Measurements from ENCODE around the gene CTSL.

CTSL gene

DNA sequence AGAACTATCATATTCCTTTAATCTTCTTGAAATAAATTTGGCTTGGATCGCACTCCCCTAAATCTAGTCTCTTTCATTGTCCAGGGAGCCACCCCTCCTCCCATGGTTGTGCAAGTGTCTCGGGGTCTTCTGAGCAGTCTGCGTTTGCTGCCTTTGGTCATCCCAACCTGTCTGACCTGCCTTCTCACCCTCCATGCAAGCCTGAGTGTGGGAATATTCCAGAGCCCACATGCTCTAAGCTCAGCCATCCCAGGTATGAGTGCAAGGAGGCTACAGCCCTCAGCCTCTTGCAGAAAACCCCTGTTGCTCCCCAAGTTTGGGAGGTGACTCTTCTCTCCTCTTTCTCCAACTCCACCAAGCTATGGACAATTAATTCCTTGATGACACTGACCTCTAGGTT, 7.7 kb upstream of the CTSL start:
- Histone ChIP-seq H2AFZ (ENCODE audit: low read depth, low read length) (no peak overlapping the region), H3K4me1 (ENCODE audit: insufficient read depth, low read length) (no peaks in the 10 kb centered on the region), H3K79me2 (ENCODE audit: insufficient read depth, low read length) (no peaks in the 10 kb centered on the region), H3K9ac (ENCODE audit: low read depth, low read length) (no peak overlapping the region), H3K9me3 (ENCODE audit: insufficient read depth, low read length, severe bottlenecking) (no peaks in the 10 kb centered on the region), H3K27ac (ENCODE audit: low read length) (no peak overlapping the region), H3K4me2 (ENCODE audit: insufficient read depth, low read length) (no peak overlapping the region), H3K36me3 (ENCODE audit: insufficient read depth, low read length) (no peaks in the 10 kb centered on the region), H3K4me3 (ENCODE audit: low read depth in 1 of 2, low read length in 2 of 2) (no peak overlapping the region), H3K27me3 (ENCODE audit: insufficient read depth, low read length, poor library complexity) (no peaks in the 10 kb centered on the region), H4K20me1 (ENCODE audit: insufficient read depth, low read length) (no peaks in the 10 kb centered on the region)
- TF ChIP-seq, protein P1, sequence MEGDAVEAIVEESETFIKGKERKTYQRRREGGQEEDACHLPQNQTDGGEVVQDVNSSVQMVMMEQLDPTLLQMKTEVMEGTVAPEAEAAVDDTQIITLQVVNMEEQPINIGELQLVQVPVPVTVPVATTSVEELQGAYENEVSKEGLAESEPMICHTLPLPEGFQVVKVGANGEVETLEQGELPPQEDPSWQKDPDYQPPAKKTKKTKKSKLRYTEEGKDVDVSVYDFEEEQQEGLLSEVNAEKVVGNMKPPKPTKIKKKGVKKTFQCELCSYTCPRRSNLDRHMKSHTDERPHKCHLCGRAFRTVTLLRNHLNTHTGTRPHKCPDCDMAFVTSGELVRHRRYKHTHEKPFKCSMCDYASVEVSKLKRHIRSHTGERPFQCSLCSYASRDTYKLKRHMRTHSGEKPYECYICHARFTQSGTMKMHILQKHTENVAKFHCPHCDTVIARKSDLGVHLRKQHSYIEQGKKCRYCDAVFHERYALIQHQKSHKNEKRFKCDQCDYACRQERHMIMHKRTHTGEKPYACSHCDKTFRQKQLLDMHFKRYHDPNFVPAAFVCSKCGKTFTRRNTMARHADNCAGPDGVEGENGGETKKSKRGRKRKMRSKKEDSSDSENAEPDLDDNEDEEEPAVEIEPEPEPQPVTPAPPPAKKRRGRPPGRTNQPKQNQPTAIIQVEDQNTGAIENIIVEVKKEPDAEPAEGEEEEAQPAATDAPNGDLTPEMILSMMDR (IDR thresholded peaks at IDR 0.05; ENCODE audit: borderline replicate concordance, extremely low read depth, low read length, poor library complexity, severe bottlenecking): no peak
- no peak for TF ChIP-seq EZH2 (IDR thresholded peaks at IDR 0.05; ENCODE audit: borderline replicate concordance, low read depth, low read length, severe bottlenecking)
- DNase-seq (no peak), ATAC-seq (ENCODE audit: insufficient read depth, low read depth) (no peak)

DNA sequence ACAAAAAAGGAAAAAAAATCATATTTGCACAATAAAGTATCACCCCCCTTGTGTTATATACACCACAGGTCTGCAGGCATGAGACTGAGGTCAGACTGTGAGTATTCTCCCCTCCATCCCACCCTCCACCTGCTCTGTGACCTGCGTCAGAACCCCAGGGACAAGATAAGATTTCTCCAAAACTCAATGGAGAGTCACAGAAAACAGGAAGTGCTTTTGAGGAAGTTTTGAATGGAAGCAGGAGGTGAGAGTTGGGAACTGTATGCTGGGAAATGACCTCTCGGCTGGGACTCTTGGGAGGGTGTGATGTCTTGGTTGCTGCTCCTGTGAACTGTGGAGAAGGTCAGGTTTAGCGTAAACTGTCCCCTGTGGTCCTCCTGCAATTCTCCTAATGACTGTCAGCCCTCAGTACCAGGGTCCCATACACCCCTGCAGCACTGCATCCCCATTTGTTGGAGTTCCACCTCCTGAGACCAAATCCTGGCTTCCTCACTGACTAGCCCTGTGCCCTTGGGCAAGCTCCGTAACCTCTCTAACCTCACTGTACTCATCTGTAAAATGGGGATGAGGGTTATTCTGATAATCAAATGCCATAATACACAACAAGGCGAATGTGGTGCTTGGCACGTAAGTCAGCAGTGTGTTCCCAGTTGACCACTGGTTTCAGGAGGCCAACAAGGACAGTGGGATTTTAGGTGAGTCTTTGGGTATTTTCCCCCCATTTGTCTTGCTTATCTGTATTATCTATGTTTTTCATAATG, 6.9 kb upstream of the CTSL start:
- TF ChIP-seq EZH2 (IDR thresholded peaks at IDR 0.05; ENCODE audit: borderline replicate concordance, low read depth, low read length, severe bottlenecking): no peak
- TF ChIP-seq, protein P1 (IDR thresholded peaks at IDR 0.05; ENCODE audit: borderline replicate concordance, extremely low read depth, low read length, poor library complexity, severe bottlenecking): no peak
- Histone ChIP-seq H3K4me2 (ENCODE audit: insufficient read depth, low read length) (no peak overlapping the region), H3K9me3 (ENCODE audit: insufficient read depth, low read length, severe bottlenecking) (no peaks in the 10 kb centered on the region), H4K20me1 (ENCODE audit: insufficient read depth, low read length) (no peaks in the 10 kb centered on the region), H3K27ac (ENCODE audit: low read length) (no peak overlapping the region), H3K4me1 (ENCODE audit: insufficient read depth, low read length) (no peaks in the 10 kb centered on the region), H3K36me3 (ENCODE audit: insufficient read depth, low read length) (no peaks in the 10 kb centered on the region), H3K79me2 (ENCODE audit: insufficient read depth, low read length) (no peaks in the 10 kb centered on the region), H3K4me3 (ENCODE audit: low read depth in 1 of 2, low read length in 2 of 2) (no peak overlapping the region), H3K27me3 (ENCODE audit: insufficient read depth, low read length, poor library complexity) (no peaks in the 10 kb centered on the region), H2AFZ (ENCODE audit: low read depth, low read length) (no peak overlapping the region), H3K9ac (ENCODE audit: low read depth, low read length) (no peak overlapping the region)
- ATAC-seq (ENCODE audit: insufficient read depth, low read depth): no peak
- DNase-seq: no peak

DNA sequence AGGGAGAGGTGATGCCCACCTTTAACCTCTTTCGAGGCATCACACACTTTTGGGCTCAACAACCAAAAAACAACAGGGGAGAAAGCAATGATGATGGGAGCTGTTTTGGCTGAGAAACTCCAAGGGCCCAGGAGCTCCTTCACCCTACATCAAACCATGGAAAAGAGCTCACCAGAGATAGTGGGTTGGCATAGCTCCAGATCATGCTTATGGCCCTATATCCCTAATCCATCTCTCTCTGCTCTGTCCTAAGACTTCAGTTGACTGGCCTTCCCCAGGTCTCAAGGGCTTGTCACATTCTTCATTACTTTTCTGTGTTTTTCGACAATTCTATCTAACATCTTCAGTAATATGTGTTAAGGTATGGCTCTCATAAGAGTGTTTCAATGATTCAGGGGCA, 5.7 kb upstream of the CTSL start:
- Histone ChIP-seq H4K20me1 (ENCODE audit: insufficient read depth, low read length) (no peaks in the 10 kb centered on the region), H3K79me2 (ENCODE audit: insufficient read depth, low read length) (no peaks in the 10 kb centered on the region), H3K36me3 (ENCODE audit: insufficient read depth, low read length) (no peaks in the 10 kb centered on the region), H3K27me3 (ENCODE audit: insufficient read depth, low read length, poor library complexity) (no peaks in the 10 kb centered on the region), H3K9ac (ENCODE audit: low read depth, low read length) (no peak overlapping the region), H3K4me1 (ENCODE audit: insufficient read depth, low read length) (no peaks in the 10 kb centered on the region), H3K4me2 (ENCODE audit: insufficient read depth, low read length) (no peak overlapping the region), H2AFZ (ENCODE audit: low read depth, low read length) (no peak overlapping the region), H3K9me3 (ENCODE audit: insufficient read depth, low read length, severe bottlenecking) (no peaks in the 10 kb centered on the region), H3K4me3 (ENCODE audit: low read depth in 1 of 2, low read length in 2 of 2) (no peak overlapping the region), H3K27ac (ENCODE audit: low read length) (no peak overlapping the region)
- no peak for DNase-seq
- no peak for ATAC-seq (ENCODE audit: insufficient read depth, low read depth)
- no peak for TF ChIP-seq EZH2 (IDR thresholded peaks at IDR 0.05; ENCODE audit: borderline replicate concordance, low read depth, low read length, severe bottlenecking)
- TF ChIP-seq, protein P1 (IDR thresholded peaks at IDR 0.05; ENCODE audit: borderline replicate concordance, extremely low read depth, low read length, poor library complexity, severe bottlenecking): no peak

Measured in DND-41 (cell line).